ENCODE results near the gene PRTG. TPM values are rescaled to one million over a fixed set of nuclear protein-coding genes. Genes with fewer than 3 reads are reported as not detected.

The PRTG gene
- total and polyA plus RNA-seq, 9 of the 15 experiments (the other 6 are each of a cell fraction or from before 2014, with no cell fraction given): under 0.01 to 0.14 (median 0.06) TPM; not detected in 1

GRCh38 chr15:55601374-55601773 lies 141.6 kb downstream of the PRTG start:
- Histone ChIP-seq H3K4me2 (ENCODE audit: insufficient read depth, low read length) (no peak overlapping the region), H3K9ac (ENCODE audit: insufficient read depth in 1 of 2, low read depth in 2 of 2, low read length in 2 of 2) (no peak overlapping the region), H3K4me1 (replicated peaks in 1 of 2; ENCODE audit: control insufficient read depth in 2 of 2, insufficient read depth in 2 of 2, low read length in 2 of 2) (no peaks in the 10 kb centered on the region), H3K27ac (ENCODE audit: extremely low read depth, low read depth, low read length) (no peak overlapping the region), H3K9me1 (ENCODE audit: control insufficient read depth, insufficient read depth, low read length) (no peaks in the 10 kb centered on the region), H3K27me3 (ENCODE audit: control insufficient read depth in 2 of 2, insufficient read depth in 2 of 2, low read length in 2 of 2) (no peaks in the 10 kb centered on the region; a peak in 2 of 5 replicates), H3K4me3 (no peak overlapping the region), H3K79me2 (ENCODE audit: control insufficient read depth, insufficient read depth, low read length) (no peaks in the 10 kb centered on the region), H4K20me1 (replicated peaks; ENCODE audit: control insufficient read depth, insufficient read depth, low read length) (no peaks in the 10 kb centered on the region), H3K9me3 (replicated peaks; ENCODE audit: control insufficient read depth, insufficient read depth, low read depth, low read length) (no peaks in the 10 kb centered on the region), H3K36me3 (ENCODE audit: control insufficient read depth, insufficient read depth, low read length) (no peaks in the 10 kb centered on the region), H2AFZ (ENCODE audit: low read depth, low read length) (no peak overlapping the region)
- in situ Hi-C loops (cut with MboI): no loop called here
- ATAC-seq (no peak), FAIRE-seq (no peak), DNase-seq (ENCODE audit: extremely low read depth in 1 of 4, low spot score in 3 of 4) (no peak)
- WGBS (ENCODE audit: insufficient coverage, low coverage, missing lambda C conversion rate): 1% methylated on average over 5 of the region's 5 CpGs
- POLR2A ChIA-PET: interaction anchor here (1.0 kb wide), 1 partner anchor 9 kb away, joined by 4 read pairs; no protein-coding TSS in a partner anchor
- intact Hi-C loops (cut with micrococcal nuclease): no loop called here
- CTCF ChIA-PET (ENCODE audit: low intra/inter-chr PET ratio): no interaction called here
- no TSS peak for BruUV-seq (replicated peaks)
- TF ChIP-seq HSF4 (CRISPR knock-in tag; IDR thresholded peaks at IDR 0.05; ENCODE audit: borderline replicate concordance) (no peak), KDM2B (CRISPR knock-in tag; IDR thresholded peaks at IDR 0.05) (no peak)

- CTCF ChIA-PET (ENCODE audit: low intra/inter-chr PET ratio): no interaction called here
- H4K20me1 ChIP-seq (replicated peaks; ENCODE audit: control insufficient read depth, insufficient read depth, low read length): no peaks in the 10 kb centered on the region
- no peaks in the 10 kb centered on the region for H3K9me1 ChIP-seq (ENCODE audit: control insufficient read depth, insufficient read depth, low read length)
- FAIRE-seq: no peak
- no peak overlapping the region for H3K4me2 ChIP-seq (ENCODE audit: insufficient read depth, low read length)
- no peak overlapping the region for H3K4me3 ChIP-seq
- no peaks in the 10 kb centered on the region for H3K36me3 ChIP-seq (ENCODE audit: control insufficient read depth, insufficient read depth, low read length)
- H3K27ac ChIP-seq (ENCODE audit: extremely low read depth, low read depth, low read length): no peak overlapping the region
- 2% methylated on average over 3 of the region's 3 CpGs for WGBS (ENCODE audit: insufficient coverage, low coverage, missing lambda C conversion rate)
- H3K79me2 ChIP-seq (ENCODE audit: control insufficient read depth, insufficient read depth, low read length): no peaks in the 10 kb centered on the region
- BruUV-seq (replicated peaks): no TSS peak
- POLR2A ChIA-PET: no interaction called here
- no peak for DNase-seq (ENCODE audit: extremely low read depth in 1 of 4, low spot score in 3 of 4)
- H3K9me3 ChIP-seq (replicated peaks; ENCODE audit: control insufficient read depth, insufficient read depth, low read depth, low read length): no peaks in the 10 kb centered on the region
- in situ Hi-C loops (cut with MboI): no loop called here
- no peaks in the 10 kb centered on the region; a peak in 2 of 5 replicates for H3K27me3 ChIP-seq (ENCODE audit: control insufficient read depth in 2 of 2, insufficient read depth in 2 of 2, low read length in 2 of 2)
- intact Hi-C loops (cut with micrococcal nuclease): no loop called here
- ATAC-seq: no peak
- no peak overlapping the region for H3K9ac ChIP-seq (ENCODE audit: insufficient read depth in 1 of 2, low read depth in 2 of 2, low read length in 2 of 2)
- H3K4me1 ChIP-seq (replicated peaks in 1 of 2; ENCODE audit: control insufficient read depth in 2 of 2, insufficient read depth in 2 of 2, low read length in 2 of 2): no peaks in the 10 kb centered on the region
- no peak overlapping the region for H2AFZ ChIP-seq (ENCODE audit: low read depth, low read length)
- TF ChIP-seq, protein P1, sequence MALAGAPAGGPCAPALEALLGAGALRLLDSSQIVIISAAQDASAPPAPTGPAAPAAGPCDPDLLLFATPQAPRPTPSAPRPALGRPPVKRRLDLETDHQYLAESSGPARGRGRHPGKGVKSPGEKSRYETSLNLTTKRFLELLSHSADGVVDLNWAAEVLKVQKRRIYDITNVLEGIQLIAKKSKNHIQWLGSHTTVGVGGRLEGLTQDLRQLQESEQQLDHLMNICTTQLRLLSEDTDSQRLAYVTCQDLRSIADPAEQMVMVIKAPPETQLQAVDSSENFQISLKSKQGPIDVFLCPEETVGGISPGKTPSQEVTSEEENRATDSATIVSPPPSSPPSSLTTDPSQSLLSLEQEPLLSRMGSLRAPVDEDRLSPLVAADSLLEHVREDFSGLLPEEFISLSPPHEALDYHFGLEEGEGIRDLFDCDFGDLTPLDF (CRISPR knock-in tag; IDR thresholded peaks at IDR 0.05): no peak
- TF ChIP-seq HDAC3 (IDR thresholded peaks at IDR 0.05; ENCODE audit: borderline replicate concordance, partially characterized antibody) (no peak), SMARCE1 (IDR thresholded peaks at IDR 0.05) (no peak), ZNF140 (CRISPR knock-in tag; IDR thresholded peaks at IDR 0.05) (no peak), POLR2H (tag; IDR thresholded peaks at IDR 0.05; ENCODE audit: low read depth) (no peak), ZFP30 (CRISPR knock-in tag; IDR thresholded peaks at IDR 0.05; ENCODE audit: borderline replicate concordance) (no peak), HNRNPLL (IDR thresholded peaks at IDR 0.05; ENCODE audit: low read depth, low read length, poor library complexity, severe bottlenecking) (no peak), ZBTB5 (IDR thresholded peaks at IDR 0.05) (no peak)
- TF ChIP-seq, protein P2, sequence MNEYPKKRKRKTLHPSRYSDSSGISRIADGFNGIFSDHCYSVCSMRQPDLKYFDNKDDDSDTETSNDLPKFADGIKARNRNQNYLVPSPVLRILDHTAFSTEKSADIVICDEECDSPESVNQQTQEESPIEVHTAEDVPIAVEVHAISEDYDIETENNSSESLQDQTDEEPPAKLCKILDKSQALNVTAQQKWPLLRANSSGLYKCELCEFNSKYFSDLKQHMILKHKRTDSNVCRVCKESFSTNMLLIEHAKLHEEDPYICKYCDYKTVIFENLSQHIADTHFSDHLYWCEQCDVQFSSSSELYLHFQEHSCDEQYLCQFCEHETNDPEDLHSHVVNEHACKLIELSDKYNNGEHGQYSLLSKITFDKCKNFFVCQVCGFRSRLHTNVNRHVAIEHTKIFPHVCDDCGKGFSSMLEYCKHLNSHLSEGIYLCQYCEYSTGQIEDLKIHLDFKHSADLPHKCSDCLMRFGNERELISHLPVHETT (CRISPR knock-in tag; conservative IDR thresholded peaks at IDR 0.05 in 1 of 2, IDR thresholded peaks at IDR 0.05 in 1 of 2): no peak
Observed at GRCh38 chr15:55599439-55599838, 143.5 kb downstream of the PRTG start.

All from K562 (cell line).